G401 (cell line): ENCODE data around the gene TMEM9B. TPM values are rescaled to one million over a fixed set of nuclear protein-coding genes. Genes with fewer than 3 reads are reported as not detected.

Experiments used
- DNase-seq: peaks from one replicate; pipeline ENCODE4 v3.0.0-alpha.2; 2015; ENCODE audit warnings: low spot score
- in situ Hi-C: cut with HindIII; loops from 2 replicates; pipeline ENCODE4 v1.10.0; 2016; ENCODE audit warnings: low sequenced_read_pairs, mixed read lengths
- total RNA-seq: library from RNA; depleted of rRNA; stranded (reverse); fragments of >200 nt; shearing (Covaris generic); gene quantifications from 2 replicates; pipeline ENCODE4 v1.2.3, GENCODE V29; 2014

The TMEM9B gene
- total RNA-seq, 1 experiment from 2014 or later: 30.2 TPM

DNA sequence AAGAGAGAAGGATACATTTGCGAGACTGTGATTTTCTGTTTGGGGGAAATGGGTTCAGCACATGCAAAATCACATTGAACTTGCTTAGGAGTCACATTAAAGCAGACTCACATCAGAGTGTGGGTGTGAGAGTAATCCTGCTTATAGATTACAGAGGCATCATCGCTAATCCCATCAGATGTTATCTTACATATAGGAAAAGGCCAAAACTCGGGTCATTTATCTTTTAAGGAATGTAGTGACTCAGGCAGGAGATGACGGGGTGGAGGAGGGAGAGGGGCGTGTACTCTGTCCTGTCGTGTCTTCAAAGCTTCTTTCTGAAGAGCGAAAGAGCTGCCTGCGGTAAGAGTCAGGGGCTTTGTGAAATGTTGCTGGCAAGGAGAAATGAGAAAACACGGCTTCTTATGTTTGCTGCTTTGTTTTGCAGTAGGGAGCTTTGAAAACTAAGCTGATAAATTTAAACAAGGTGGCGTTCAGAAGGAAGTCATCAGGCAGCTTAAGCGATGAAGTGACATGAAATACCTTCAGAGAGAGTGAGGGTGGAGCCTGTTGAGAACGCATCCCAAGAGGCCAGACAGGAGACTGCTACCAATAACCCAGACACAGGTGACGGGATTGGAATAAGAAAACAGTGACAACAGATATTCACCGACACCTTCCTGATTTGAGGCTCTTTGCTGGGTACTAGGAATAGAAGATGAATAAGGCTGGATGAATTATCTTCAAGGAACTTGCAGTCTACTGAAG, 29.3 kb downstream of the TMEM9B start:
- no peak for DNase-seq
- in situ Hi-C loops: no loop called here

DNA sequence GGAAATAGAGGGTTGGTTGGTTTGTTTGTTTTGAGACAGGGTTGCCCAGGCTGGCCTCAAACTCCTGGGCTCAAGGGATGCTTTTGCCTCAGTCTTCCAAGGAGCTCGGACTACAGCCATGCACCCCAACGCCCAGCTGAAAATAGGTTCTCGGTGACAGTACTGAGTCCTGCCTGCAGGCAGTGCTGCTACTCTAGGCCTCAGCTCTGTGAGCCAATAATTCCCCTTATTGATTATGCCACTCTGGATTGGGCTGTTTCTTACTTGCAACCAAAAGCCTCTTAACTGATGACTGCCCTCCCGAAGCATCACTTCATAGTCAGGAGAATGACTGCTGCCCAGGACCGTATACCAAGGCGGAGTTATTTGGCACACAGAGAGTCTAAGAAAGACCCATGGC, 30.3 kb downstream of the TMEM9B start:
- in situ Hi-C loops: no loop called here
- no peak for DNase-seq

DNA sequence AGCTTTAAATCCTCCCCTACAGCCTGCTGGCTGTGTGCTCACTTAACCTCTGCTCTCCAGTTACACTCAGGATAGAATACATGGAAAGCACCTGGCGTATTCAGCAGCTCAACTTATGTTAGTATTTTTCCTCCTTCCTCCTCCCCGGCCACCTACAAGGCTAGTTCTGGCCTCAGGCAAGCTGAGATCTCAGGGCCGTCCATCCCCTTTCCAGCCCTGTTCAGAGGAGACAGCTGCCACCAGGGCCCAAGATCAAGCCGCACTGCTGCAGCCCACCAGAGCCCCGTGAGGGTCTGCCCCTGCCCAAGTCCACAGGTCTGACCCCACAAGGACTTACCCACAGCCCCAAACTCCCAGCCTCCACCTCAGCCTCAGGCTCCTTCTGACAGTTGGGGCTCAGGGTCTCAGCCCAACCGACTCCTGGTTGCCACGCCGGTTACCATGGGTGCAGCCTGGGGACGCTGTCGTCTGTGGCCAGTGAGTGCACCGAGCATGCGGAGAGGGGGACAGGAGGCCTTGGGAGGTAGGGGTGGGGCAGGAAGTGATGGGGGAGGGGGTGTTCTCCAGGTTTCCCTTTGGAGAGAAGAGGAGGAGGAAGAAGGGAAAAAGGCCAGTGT, 31.6 kb downstream of the TMEM9B start, which contains the start of gene C11orf16:
C11orf16 (minus strand) TSS at position 384 of the 617 bp plus-strand sequence. CDS start 639 bp downstream, outside the sequence.
- in situ Hi-C loops: no loop called here
- no peak for DNase-seq

DNA sequence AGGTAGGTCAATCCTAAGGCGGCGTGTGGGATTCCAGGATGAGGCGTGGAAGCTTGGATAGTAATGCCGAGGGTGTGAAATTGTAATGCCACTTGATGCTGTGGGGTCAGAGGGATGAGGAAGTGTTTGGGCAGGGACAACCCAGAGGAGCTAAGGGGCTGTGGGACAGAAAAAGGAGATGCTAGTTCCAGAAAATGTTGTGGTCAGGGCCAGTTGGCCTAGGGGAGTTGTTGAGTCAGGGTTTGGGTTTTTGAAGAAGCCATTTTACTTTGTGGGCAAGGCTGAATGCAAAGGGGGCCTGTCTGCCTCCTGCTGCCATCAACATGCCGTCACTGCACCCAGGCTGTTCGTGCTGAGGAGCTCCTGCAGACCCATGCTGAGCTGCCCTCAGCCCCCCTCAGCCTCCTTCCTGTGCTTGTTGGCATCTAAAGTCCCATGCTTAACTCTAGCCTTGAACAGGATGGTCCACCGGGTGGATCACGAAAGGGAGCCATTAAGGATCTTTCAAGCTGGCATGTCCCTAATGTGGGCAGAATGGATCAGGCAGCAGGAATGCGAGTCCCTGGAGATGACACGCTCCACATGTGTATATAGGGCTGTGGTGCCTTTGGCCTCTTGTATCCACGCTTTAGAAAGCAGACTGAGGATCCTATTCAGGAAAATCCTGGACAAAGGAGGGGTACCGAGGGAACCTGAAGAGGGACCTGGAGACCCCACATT, 33.6 kb downstream of the TMEM9B start:
- DNase-seq: no peak
- in situ Hi-C loops: no loop called here

DNA sequence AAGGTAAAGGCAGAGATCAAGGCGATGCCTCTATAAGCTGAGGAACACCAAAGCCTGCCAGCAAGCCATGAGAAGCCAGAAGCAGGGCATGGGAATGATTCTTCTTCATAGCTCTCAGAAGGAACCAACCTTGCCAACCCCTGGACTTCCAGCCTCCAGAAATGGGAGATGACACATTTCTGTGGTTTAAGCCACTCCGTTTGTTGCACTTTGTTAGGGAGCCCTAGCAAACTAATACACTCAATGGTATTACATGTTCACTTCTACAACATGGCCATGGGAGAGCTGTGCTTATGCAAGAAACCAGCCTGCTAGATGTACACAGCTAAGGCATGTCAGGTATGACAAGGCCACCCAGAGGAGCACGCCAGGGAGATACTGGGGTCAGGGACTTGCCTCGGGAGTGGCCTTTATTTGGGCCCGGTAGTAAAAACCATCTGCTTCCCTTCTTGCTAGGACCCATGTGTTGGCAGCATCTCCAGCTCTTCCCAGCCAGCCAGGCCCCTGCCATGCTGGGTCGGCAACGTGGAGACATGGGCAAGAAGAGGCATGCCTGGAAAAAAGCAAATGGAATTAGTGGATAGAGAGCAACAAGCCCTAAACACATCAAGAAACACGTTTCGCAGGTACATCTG, 35.1 kb downstream of the TMEM9B start:
- in situ Hi-C loops: no loop called here

DNA sequence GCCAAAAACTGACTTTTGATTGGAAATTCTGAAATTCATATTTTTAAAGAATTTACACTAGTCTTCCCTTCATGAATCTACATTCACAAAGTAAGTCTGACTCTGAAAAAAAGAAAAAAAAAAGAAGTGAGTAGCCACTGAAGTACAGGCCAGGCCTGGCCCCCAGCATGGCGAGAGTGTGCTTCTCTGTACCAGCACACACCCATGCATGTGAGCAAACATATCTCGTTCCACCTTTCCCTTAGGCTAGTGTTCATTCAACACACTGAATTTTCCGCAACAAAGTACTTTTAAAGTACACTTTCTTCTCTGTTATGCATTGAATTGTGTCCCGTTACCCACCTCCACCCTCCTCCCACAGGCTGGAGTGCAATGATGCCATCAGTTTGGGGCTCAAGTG, 36.0 kb downstream of the TMEM9B start:
- in situ Hi-C loops: no loop called here
- no peak for DNase-seq

More for the DNA sequence above, 35.1 kb downstream of the TMEM9B start:
- no peak for DNase-seq

DNA sequence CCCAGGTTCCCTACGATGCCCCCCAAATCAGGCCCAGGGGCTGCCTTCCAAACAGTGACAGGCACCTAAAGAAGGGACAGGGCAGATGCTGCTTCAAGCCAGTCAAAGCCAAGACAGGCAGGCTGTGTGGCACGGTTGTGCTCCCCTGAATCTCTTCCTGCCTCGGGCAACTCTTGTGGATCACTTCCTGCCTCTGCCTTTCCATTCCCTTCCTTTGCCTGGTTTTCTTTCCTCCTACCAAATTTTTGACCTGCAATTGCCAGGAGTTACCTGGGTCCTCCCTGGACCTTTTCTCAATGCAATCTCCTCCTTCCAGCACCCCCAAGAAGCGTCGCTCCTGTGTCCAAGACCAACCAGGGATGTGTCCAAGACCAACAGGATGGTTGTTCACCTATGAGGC, 37.0 kb downstream of the TMEM9B start:
- DNase-seq: no peak
- in situ Hi-C loops: no loop called here

DNA sequence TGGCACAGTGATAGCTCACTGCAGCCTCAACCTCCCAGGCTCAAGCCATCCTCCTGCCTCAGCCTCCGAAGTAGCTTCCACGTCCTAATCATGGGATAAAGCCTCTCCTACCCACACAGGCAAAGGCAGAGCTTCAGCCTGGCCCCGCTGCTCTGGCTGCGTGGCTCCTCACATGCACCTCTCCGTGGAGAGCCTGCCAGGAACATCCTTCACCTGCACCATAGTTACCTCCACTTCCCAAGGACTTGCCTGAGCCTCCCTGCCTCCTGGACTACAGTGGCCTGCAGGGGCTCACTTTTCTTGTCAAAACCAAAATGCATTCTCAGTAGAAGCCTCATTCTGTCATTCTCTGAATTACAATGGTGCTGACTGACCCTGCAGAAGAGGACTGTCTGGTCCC, 38.0 kb downstream of the TMEM9B start:
- DNase-seq: no peak
- in situ Hi-C loops: no loop called here

DNA sequence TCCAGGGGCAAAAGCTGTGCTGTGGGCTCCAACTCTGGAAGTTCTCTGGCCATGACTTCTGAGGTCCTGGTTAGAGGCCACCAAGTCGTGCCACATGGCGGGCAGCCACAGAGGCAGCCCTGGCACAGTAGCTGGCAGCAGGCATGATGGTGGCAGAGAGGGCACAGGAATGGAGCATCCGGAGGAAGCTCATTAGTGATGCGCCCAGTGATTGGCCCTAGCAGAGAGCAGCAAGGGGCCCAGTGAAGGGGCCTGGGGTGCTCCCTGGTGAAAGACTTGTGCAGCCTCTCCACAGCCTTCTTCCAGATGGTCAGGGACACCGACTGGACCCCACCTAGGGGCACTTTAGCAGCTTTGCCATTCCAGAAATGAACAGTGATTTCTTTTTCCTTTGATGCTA, 38.5 kb downstream of the TMEM9B start:
- no peak for DNase-seq
- in situ Hi-C loops: no loop called here

DNA sequence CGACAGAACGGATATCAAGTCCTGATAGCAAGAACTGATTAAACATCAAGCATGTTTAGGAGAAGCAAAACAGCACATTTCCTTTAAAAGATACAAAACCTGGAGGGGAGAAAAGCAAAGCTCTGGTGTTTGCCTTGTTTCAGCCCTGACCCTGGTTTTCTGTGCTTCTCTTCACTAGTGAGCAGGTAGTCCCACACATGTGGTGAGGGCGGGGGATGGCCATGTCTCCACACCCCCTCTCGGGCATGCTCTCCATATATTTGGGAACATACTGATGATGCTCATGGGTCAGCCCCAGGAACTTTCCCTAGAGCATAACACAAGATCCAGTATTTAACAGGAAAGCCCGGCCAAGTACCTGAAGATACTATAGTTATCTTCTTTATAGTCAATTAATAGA, 41.6 kb downstream of the TMEM9B start:
- no peak for DNase-seq
- in situ Hi-C loops: no loop called here

DNA sequence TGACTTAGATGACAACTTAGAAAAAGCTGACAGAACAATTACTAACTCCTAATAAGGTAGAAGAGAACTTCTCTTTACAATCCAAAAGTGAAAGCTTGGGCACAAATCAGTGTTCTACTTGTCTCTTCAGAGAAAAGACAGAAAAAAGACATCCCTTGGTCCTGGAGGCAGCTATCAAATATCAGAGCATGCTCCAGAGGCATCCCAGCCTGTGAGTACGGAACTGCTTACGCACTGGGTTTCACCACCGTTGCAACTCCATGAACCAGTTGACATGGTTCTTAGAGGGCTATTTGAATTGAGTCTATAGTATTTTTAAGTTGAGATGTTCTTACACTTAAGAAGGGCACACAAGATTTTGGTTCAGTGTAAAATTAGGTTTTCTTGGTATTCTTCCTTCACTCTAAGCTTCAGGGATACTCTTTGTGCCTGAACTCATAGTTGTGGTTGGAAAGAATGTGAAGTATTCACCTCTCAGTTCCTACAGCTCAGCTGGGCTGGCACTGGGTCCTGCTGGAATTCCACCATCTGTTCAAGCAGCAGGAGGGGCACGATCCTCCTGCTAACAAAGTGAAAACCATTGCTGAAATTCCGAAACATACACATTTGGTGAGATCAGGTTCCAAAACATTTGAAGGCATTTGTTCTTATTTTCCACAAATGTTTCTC, 47.0 kb downstream of the TMEM9B start:
- in situ Hi-C loops: loop anchor here (5.0 kb wide), 1 partner anchor 40 kb away; no protein-coding TSS in a partner anchor
- DNase-seq: peak; percentile 91

DNA sequence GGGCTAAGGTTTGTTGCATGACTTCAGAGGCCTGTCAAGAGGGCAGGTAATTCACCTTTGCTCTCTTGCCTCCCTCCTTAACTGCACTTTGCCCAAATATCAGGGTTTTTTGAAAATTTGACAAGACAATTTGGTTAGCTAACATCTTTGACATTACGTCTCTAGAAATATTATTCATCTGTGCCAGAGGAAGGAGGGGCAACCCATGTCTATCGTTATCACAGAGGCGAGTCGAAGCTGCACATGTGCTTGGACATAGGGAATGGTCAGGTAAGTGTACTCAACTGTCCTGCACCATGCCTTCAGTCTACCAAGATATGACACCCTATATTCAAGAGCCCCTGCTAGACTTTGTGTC, 49.6 kb downstream of the TMEM9B start:
- no peak for DNase-seq
- in situ Hi-C loops: loop anchor here (5.0 kb wide), 1 partner anchor 43 kb away; no protein-coding TSS in a partner anchor

DNA sequence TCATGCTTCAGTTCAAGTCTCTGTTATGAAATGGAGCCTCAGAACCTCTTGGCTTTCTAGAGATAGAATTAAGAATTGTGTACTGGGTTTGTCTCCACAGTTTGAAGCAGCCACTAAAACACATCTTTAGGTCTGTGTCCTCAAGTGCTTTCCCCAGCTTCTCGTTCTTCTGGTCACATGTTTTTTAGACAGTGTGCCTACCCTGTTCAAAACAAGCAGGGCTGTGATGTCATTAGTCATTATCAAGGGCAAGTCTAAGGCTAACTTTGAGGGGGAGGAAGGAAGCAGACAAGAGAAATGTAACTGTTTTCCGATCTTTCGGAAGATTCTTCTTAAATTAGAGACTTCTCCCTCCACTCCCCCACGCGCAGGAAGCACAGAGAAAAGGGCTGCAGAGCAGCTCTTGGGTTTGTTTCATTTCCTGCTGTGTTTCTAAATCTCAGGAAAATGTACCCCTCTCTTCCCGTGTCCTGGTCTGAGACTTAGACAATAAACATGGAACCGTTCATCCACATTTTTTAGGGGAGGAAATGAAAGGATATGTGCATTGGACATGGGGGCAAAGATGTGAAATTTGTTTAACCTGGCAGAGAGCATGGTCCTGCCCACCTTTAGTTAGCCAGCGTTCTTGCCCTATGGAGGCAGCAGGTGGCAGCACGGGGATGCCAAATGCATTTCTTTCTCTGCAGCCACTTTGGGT, 50.1 kb downstream of the TMEM9B start:
- peak; percentile 75 for DNase-seq

DNA sequence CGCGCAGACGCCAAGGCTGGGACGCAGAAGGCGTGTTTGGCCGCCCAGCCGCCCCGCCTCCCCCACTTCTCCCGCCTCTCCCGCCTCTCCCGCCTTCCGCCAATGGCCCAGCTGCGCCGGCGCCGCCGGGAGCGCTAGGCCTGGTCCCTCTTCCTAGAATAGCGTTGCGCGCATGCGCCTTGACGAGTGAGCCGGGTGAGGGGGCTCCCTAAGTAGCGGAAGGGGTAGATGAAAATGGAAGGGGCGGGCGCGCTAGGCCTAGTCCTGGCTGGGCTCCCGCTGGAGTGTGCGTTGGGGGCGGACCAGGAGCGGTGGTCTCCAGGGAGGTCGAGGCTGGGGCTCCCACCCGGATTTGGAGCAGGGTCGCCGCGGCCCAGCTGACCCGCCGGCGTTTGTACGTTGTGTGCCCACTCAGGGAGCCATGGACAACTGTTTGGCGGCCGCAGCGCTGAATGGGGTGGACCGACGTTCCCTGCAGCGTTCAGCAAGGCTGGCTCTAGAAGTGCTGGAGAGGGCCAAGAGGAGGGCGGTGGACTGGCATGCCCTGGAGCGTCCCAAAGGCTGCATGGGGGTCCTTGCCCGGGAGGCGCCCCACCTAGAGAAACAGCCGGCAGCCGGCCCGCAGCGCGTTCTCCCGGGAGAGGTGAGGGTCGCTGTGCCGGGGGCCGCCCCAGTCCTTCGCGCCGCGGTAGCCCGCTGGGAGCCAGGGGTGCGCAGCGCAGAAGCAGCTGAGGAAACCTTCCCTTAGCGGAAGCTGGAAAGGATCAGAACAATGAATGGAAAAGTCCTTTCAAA, 53.0 kb downstream of the TMEM9B start, which contains the start of gene AKIP1:
AKIP1 (plus strand) TSS at position 161 of the 795 bp plus-strand sequence; CDS start at position 422, 261 bp downstream.
- in situ Hi-C loops: no loop called here
- peak; percentile 94 for DNase-seq

More for the DNA sequence above, 50.1 kb downstream of the TMEM9B start:
- in situ Hi-C loops: no loop called here

DNA sequence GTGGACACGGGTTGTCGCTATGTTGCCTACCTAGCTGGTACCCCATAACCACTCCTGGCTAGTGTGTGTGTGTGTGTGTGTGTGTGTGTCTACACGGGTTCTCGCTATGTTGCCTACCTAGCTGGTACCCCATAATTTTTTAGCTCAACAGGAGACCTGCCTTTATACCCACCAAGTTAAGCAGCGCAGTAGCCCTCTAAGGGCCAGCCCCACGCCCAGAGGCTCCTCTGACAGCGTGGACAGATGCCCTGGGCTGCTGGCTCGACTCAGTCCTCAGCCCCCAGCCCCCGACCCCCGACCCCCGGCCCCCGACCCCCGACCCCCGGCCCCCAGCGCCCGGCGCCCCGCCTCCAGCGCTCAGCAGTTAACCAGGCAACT, 53.6 kb downstream of the TMEM9B start:
- in situ Hi-C loops: no loop called here
- no peak for DNase-seq

DNA sequence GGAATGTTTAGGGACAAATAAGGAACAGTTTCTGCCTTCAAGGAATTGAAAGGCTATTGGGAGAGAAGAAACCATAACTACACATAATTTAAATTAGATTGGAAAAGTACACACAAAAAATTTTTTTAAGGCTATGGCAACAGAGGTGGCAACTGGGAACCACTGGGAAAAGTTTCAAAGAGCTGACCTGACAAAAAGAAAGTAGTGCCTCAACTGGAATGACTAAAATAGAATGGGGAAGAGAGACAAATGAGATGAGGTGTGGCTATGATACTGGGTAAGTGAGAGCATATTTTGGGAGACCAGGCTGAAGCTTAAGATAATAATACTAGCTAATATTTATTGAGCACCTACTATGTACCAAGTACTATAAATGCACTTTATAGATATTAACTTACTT, 56.1 kb downstream of the TMEM9B start:
- in situ Hi-C loops: no loop called here

DNA sequence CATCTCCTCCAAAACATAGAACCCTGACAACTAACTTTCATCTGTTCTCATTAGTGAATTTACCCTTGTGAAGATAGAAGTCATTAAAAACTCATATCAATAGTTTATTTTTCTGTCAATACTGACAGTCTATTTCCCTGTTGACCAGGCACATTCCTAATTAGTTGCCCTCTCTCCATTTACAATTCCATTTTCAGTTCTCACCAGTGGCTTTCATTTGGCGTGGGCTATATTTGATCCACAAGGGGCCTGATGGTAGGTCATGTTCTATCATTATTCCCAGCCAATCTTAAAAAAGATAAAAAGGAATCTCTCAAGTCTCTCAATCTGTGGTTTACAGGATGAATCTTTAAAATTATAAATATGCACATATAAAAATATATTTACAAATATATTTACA, 57.1 kb downstream of the TMEM9B start:
- in situ Hi-C loops: no loop called here
- DNase-seq: no peak

More for the DNA sequence above, 56.1 kb downstream of the TMEM9B start:
- no peak for DNase-seq
